ENCODE measurements around the gene ABCG1. TPM values are rescaled to one million over a fixed set of nuclear protein-coding genes. Genes with fewer than 3 reads are reported as not detected.

The ABCG1 gene
- total and polyA plus RNA-seq, 2 donors (not counting 1 experiment from before 2014, with no cell fraction given) = under 0.01 to 0.12 TPM

DNA sequence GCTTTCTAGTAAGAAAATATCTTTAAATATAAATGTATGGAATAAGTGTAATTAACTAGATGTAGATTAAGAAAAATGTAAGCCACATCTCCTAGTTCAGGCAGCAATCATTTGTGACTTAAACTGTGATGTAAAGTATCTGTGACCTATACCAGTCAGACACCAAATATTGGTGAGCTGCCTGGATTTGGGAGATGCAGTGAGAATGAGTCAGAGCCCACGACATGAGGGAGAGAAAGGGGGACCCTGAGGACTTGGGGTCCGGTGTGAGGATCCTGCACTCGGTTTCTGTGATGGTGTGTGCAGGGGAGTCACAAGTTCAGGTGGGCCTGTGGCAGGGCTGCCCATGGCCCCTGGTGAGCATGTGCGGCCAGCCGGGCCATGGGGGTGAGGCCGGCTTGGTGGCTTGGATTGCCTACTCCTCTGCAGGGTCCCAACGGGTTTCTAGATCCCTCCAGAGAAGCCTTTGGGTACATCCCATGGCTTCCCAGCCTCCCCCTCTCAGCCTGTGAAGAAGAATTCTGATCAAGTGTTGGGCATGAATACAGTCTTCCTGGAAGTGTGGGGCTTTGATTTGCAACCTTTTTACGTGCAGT is 19.0 kb upstream of the ABCG1 start:
- Histone ChIP-seq H3K79me2 (ENCODE audit: control insufficient read depth, insufficient read depth, low read length) (no peaks in the 10 kb centered on the region), H3K4me1 (ENCODE audit: control insufficient read depth, extremely low read depth, insufficient read depth, low read length) (no peaks in the 10 kb centered on the region), H3K4me3 (replicated peaks in 1 of 4; ENCODE audit: control extremely low read depth in 1 of 4, insufficient read depth in 1 of 4, low read depth in 3 of 4, low read length in 4 of 4) (no peak overlapping the region), H3K27ac (ENCODE audit: insufficient read depth, low read length) (no peak overlapping the region), H3K36me3 (ENCODE audit: control insufficient read depth, insufficient read depth, low read length) (no peaks in the 10 kb centered on the region), H3K4me2 (ENCODE audit: extremely low read depth, insufficient read depth, low read length) (no peak overlapping the region), H4K20me1 (ENCODE audit: control insufficient read depth, extremely low read depth, insufficient read depth, low read length) (no peaks in the 10 kb centered on the region), H3K9ac (ENCODE audit: insufficient read depth, low read length) (no peak overlapping the region), H3K9me3 (ENCODE audit: control insufficient read depth, insufficient read depth, low read depth, low read length) (no peaks in the 10 kb centered on the region), H2AFZ (ENCODE audit: low read length) (no peak overlapping the region), H3K27me3 (ENCODE audit: control insufficient read depth, insufficient read depth, low read length) (no peaks in the 10 kb centered on the region)
- peak; percentile 3 to 33 for DNase-seq (ENCODE audit: low read depth in 2 of 2)
- no peak for TF ChIP-seq EZH2 (IDR thresholded peaks at IDR 0.05; ENCODE audit: low read length, missing control alignments)
- TF ChIP-seq, protein P1, sequence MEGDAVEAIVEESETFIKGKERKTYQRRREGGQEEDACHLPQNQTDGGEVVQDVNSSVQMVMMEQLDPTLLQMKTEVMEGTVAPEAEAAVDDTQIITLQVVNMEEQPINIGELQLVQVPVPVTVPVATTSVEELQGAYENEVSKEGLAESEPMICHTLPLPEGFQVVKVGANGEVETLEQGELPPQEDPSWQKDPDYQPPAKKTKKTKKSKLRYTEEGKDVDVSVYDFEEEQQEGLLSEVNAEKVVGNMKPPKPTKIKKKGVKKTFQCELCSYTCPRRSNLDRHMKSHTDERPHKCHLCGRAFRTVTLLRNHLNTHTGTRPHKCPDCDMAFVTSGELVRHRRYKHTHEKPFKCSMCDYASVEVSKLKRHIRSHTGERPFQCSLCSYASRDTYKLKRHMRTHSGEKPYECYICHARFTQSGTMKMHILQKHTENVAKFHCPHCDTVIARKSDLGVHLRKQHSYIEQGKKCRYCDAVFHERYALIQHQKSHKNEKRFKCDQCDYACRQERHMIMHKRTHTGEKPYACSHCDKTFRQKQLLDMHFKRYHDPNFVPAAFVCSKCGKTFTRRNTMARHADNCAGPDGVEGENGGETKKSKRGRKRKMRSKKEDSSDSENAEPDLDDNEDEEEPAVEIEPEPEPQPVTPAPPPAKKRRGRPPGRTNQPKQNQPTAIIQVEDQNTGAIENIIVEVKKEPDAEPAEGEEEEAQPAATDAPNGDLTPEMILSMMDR (conservative IDR thresholded peaks at IDR 0.05 in 1 of 2, IDR thresholded peaks at IDR 0.05 in 1 of 2; ENCODE audit: low read depth in 1 of 2, low read length in 2 of 2) = no peak

DNA sequence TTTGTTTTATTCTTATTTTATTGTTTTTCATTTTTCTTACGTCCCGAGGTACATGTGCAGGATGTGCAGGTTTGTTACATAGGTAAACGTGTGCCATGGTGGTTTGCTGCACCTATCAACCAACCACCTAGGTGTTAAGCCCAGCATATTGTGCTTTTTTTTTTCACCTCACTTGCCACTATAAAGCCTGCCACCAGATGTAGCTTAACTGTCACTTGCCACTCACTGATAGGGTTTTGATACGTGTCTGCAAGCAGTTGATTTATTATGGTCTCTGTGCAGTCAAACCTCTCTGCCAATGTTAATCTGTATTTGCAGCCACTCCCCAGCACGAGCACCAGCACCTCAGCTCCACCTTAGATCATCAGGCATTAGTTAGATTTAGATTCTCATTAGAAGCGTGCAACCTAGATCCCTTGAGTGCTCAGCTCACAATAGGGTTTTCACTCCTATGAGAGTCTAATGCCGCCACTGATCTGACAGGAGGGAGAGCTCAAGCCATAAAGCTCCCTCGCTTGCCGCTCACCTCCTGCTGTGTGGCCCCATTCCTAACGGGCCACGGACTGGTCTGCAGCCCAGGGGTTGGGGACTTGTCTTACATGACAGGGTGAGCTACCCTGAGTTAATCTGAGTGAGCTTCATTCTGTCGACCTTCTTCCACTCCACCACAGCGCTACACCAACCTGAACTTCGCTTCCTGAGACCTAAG is 17.9 kb upstream of the ABCG1 start:
- Histone ChIP-seq H3K27ac (ENCODE audit: insufficient read depth, low read length) (no peak overlapping the region), H2AFZ (ENCODE audit: low read length) (no peak overlapping the region), H3K4me3 (replicated peaks in 1 of 4; ENCODE audit: control extremely low read depth in 1 of 4, insufficient read depth in 1 of 4, low read depth in 3 of 4, low read length in 4 of 4) (no peak overlapping the region), H3K9me3 (ENCODE audit: control insufficient read depth, insufficient read depth, low read depth, low read length) (no peaks in the 10 kb centered on the region), H3K79me2 (ENCODE audit: control insufficient read depth, insufficient read depth, low read length) (no peaks in the 10 kb centered on the region), H3K4me2 (ENCODE audit: extremely low read depth, insufficient read depth, low read length) (no peak overlapping the region), H3K27me3 (ENCODE audit: control insufficient read depth, insufficient read depth, low read length) (no peaks in the 10 kb centered on the region), H3K4me1 (ENCODE audit: control insufficient read depth, extremely low read depth, insufficient read depth, low read length) (no peaks in the 10 kb centered on the region), H3K36me3 (ENCODE audit: control insufficient read depth, insufficient read depth, low read length) (no peaks in the 10 kb centered on the region), H3K9ac (ENCODE audit: insufficient read depth, low read length) (no peak overlapping the region), H4K20me1 (ENCODE audit: control insufficient read depth, extremely low read depth, insufficient read depth, low read length) (no peaks in the 10 kb centered on the region)
- TF ChIP-seq EZH2 (IDR thresholded peaks at IDR 0.05; ENCODE audit: low read length, missing control alignments) = no peak
- TF ChIP-seq, protein P1 (conservative IDR thresholded peaks at IDR 0.05 in 1 of 2, IDR thresholded peaks at IDR 0.05 in 1 of 2; ENCODE audit: low read depth in 1 of 2, low read length in 2 of 2) = no peak
- no peak for DNase-seq (ENCODE audit: low read depth in 2 of 2)

DNA sequence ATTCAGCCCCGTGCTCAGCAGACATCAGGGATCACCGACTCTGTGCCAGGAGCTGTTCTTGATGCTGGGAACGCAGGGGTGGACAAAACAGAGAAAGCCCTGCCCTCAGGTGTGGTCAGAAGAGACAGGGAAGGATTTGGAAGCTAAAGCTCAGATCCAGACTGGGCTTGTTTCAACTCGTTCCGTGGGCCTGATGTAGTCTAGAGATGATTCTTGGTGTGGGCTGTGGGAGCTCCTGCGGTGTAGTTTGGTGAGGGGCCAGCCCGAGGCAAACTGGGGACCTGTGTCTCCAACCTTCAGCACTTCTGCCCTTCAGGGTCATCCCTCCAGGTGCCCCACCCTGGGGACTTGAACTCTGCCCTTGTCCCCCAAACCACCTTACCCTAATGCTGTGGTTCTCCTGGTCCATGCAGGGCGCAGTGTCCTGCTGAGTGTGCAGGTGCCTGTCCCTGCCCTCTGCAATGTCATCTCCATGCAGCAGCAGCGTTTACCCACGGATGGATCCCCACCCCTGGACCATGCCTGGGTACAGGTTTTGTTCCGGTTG is 17.3 kb upstream of the ABCG1 start:
- Histone ChIP-seq H3K9me3 (ENCODE audit: control insufficient read depth, insufficient read depth, low read depth, low read length) (no peaks in the 10 kb centered on the region), H3K27me3 (ENCODE audit: control insufficient read depth, insufficient read depth, low read length) (no peaks in the 10 kb centered on the region), H3K27ac (ENCODE audit: insufficient read depth, low read length) (no peak overlapping the region), H3K79me2 (ENCODE audit: control insufficient read depth, insufficient read depth, low read length) (no peaks in the 10 kb centered on the region), H3K4me2 (ENCODE audit: extremely low read depth, insufficient read depth, low read length) (no peak overlapping the region), H2AFZ (ENCODE audit: low read length) (no peak overlapping the region), H4K20me1 (ENCODE audit: control insufficient read depth, extremely low read depth, insufficient read depth, low read length) (no peaks in the 10 kb centered on the region), H3K9ac (ENCODE audit: insufficient read depth, low read length) (no peak overlapping the region), H3K4me3 (replicated peaks in 1 of 4; ENCODE audit: control extremely low read depth in 1 of 4, insufficient read depth in 1 of 4, low read depth in 3 of 4, low read length in 4 of 4) (no peak overlapping the region), H3K36me3 (ENCODE audit: control insufficient read depth, insufficient read depth, low read length) (no peaks in the 10 kb centered on the region), H3K4me1 (ENCODE audit: control insufficient read depth, extremely low read depth, insufficient read depth, low read length) (no peaks in the 10 kb centered on the region)
- TF ChIP-seq EZH2 (IDR thresholded peaks at IDR 0.05; ENCODE audit: low read length, missing control alignments) = no peak
- TF ChIP-seq, protein P1 (conservative IDR thresholded peaks at IDR 0.05 in 1 of 2, IDR thresholded peaks at IDR 0.05 in 1 of 2; ENCODE audit: low read depth in 1 of 2, low read length in 2 of 2) = no peak
- no peak for DNase-seq (ENCODE audit: low read depth in 2 of 2)
